HFFc6 (cell line): ENCODE results near the gene PLXDC2. TPM values are rescaled to one million over a fixed set of nuclear protein-coding genes. Genes with fewer than 3 reads are reported as not detected.

Source experiments
- DNase-seq: peaks from one replicate; pipeline ENCODE4 v3.0.0-alpha.2; 2018
- H3K27ac Mint-ChIP-seq: 2 replicates; pipeline ENCODE4 v1.8.0; 2020; ENCODE audit warnings: mild to moderate bottlenecking, mixed read lengths
- H3K27me3 Mint-ChIP-seq: 2 replicates; pipeline ENCODE4 v1.8.0; 2021; ENCODE audit warnings: mild to moderate bottlenecking, moderate library complexity, mixed read lengths; ENCODE audit not compliant: insufficient read depth
- H3K36me3 Mint-ChIP-seq: 2 replicates; pipeline ENCODE4 v1.8.0; 2021; ENCODE audit warnings: low read depth, mixed read lengths
- H3K4me1 Mint-ChIP-seq: 2 replicates; pipeline ENCODE4 v1.8.0; 2020; ENCODE audit warnings: low read depth, mixed read lengths
- H3K4me3 Mint-ChIP-seq: 2 replicates; pipeline ENCODE4 v1.8.0; 2020; ENCODE audit warnings: mild to moderate bottlenecking, moderate library complexity, mixed read lengths
- H3K9me3 Mint-ChIP-seq: 2 replicates; pipeline ENCODE4 v1.8.0; 2020; ENCODE audit warnings: mild to moderate bottlenecking, mixed read lengths
- total RNA-seq, 6 experiments: library from RNA; stranded (reverse); fragmentation: NEBNext Ultra II Directional; extraction: Animal tissue kit (Norgen Biotek cat#: 25700); gene quantifications; 2 replicates in 1 of 6; 3 replicates in 5 of 6; pipeline ENCODE4 v1.2.3, GENCODE V29; 2021
- TF ChIP-seq, protein P1 (sequence below): fragments of 200-600 bp; sonication (generic); IDR thresholded peaks from 2 replicates; pipeline ENCODE4 v1.5.0; 2021; ENCODE audit warnings: antibody characterized with exemption, mild to moderate bottlenecking

PLXDC2 gene
- total RNA-seq, 6 experiments from 2014 or later: 0.17 to 2.3 (median 0.36) TPM

DNA sequence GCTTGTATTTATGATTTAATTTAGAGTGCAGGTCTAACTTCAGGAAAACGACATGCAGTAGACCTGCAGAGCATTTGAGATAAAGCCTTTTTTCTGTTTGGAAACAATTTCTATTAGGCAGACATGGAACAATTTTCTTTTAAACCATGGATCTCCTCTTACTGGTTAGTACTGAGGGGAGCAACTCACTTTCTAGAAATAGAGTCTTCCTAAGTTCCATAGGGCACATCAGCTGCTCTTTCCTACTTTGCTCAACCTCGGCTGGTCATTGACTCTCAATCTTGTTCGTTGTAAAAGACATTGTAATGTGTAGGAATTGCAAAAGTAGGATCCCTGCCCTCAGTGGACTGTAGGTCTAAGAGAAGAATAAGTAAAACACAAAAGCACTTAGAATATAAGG lies 58.0 kb downstream of the PLXDC2 start:
- Mint-ChIP-seq H3K4me1 (no peaks in the 10 kb centered on the region), H3K27me3 (no peaks in the 10 kb centered on the region), H3K4me3 (no peak overlapping the region), H3K36me3 (no peaks in the 10 kb centered on the region), H3K27ac (no peak overlapping the region), H3K9me3 (peaks cover 40% of the 10 kb centered on the region)
- no peak for DNase-seq
- TF ChIP-seq, protein P1, sequence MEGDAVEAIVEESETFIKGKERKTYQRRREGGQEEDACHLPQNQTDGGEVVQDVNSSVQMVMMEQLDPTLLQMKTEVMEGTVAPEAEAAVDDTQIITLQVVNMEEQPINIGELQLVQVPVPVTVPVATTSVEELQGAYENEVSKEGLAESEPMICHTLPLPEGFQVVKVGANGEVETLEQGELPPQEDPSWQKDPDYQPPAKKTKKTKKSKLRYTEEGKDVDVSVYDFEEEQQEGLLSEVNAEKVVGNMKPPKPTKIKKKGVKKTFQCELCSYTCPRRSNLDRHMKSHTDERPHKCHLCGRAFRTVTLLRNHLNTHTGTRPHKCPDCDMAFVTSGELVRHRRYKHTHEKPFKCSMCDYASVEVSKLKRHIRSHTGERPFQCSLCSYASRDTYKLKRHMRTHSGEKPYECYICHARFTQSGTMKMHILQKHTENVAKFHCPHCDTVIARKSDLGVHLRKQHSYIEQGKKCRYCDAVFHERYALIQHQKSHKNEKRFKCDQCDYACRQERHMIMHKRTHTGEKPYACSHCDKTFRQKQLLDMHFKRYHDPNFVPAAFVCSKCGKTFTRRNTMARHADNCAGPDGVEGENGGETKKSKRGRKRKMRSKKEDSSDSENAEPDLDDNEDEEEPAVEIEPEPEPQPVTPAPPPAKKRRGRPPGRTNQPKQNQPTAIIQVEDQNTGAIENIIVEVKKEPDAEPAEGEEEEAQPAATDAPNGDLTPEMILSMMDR: no peak

DNA sequence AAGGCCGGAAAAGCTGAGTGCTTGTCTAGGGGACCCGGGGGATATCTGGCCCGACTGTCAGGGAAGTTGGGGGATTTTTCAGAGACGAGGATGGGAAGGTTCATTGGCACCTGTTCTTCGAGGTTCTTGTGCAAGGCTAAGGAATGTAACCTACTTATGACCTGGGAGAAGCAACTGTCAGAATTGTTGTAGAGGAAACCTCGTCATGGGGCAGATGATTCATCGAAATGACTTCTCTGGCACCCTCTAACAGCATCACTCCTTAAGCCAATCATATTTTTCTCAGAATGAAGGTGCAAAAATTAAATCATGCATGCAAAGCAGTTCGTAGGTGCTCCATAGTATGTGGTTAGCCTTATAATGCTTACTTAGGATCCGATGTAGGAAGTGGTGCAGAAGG lies 58.6 kb downstream of the PLXDC2 start:
- H3K27me3 Mint-ChIP-seq: no peaks in the 10 kb centered on the region
- TF ChIP-seq, protein P1: no peak
- no peaks in the 10 kb centered on the region for H3K4me1 Mint-ChIP-seq
- no peaks in the 10 kb centered on the region for H3K36me3 Mint-ChIP-seq
- no peak overlapping the region for H3K27ac Mint-ChIP-seq
- H3K9me3 Mint-ChIP-seq: peaks cover 45% of the 10 kb centered on the region
- no peak overlapping the region for H3K4me3 Mint-ChIP-seq
- no peak for DNase-seq

DNA sequence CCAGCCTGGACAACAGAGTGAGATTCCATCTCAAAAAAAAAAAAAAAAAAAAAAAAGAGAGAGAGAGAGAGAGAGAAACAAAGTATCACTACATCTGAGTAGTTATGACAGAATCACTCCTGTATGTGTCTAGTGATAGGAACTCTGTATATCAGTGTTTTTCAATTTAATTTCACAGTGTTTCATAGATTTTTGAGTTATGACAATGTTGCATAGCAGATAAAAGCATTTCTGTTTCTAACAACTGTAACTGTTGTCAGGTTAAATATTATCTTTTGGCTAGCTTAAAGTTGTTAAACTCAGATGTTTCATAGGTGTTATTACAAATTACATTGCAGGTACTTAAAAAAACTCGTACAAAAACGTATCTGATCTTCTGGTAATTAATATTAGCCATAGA lies 60.3 kb downstream of the PLXDC2 start:
- no peaks in the 10 kb centered on the region for H3K36me3 Mint-ChIP-seq
- no peaks in the 10 kb centered on the region for H3K4me1 Mint-ChIP-seq
- H3K27me3 Mint-ChIP-seq: no peaks in the 10 kb centered on the region
- H3K9me3 Mint-ChIP-seq: peaks cover 47% of the 10 kb centered on the region
- H3K4me3 Mint-ChIP-seq: no peak overlapping the region
- no peak overlapping the region for H3K27ac Mint-ChIP-seq
- DNase-seq: no peak
- TF ChIP-seq, protein P1: no peak

DNA sequence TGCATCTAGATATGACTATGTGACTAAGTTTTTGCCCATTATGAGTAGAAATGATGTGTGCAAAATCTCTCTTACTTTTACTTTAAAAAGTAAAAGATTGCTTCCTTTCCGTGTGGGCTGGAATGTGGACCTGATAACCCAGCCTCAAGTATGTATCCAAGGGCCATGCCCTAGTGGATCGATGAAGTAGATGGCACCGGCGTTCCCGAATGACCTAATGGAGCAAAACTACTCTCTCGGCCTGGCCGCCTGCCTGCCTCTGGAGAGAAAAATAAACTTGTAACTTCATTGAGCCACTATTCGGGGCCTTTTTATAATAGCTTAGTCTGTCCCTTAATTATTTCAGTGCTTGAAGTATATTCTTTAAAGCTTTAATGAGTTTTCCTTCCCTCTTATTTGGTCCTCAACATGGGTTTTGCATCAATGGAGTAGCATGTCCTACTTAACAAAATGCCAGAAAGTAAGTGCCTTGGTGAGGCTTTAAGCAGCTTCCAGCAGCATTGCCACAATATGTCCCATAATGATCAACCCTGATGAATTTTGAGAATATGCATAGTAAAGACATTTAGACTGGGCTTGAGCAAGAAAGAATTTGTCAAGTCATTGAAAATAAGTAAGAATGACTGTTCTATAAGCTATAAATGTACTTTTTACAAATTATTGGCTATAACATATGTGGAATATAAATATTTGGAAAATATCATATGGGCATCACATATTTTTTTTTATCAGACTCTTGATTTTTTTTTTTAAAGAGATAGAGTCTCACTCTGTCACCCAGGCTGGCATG lies 61.4 kb downstream of the PLXDC2 start:
- Mint-ChIP-seq H3K27ac (no peak overlapping the region), H3K4me3 (no peak overlapping the region), H3K27me3 (no peaks in the 10 kb centered on the region), H3K9me3 (peaks cover 49% of the 10 kb centered on the region), H3K4me1 (no peaks in the 10 kb centered on the region), H3K36me3 (no peaks in the 10 kb centered on the region)
- no peak for DNase-seq
- TF ChIP-seq, protein P1: no peak

DNA sequence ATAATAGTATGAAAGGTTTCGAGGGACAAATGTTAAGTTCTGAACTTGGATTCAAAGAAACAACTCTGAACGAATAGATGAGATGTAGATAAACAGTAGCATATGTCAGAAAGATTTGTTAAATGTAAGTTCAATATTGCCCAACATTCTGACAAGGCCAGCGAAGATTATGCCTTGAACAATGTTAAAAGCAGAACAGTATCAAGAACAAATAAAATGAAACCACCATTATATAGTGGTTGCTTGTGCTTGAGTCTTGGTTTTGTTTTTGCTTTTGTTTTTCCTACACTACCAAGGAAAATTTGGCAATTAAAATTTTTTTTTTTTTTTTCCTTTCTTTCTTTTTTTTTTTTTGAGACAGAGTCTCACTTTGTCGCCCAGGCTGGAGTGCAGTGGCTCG lies 66.4 kb downstream of the PLXDC2 start:
- no peak for DNase-seq
- TF ChIP-seq, protein P1: no peak
- no peaks in the 10 kb centered on the region for H3K4me1 Mint-ChIP-seq
- H3K36me3 Mint-ChIP-seq: no peaks in the 10 kb centered on the region
- H3K4me3 Mint-ChIP-seq: no peak overlapping the region
- no peak overlapping the region for H3K27ac Mint-ChIP-seq
- H3K27me3 Mint-ChIP-seq: no peaks in the 10 kb centered on the region
- peaks cover 41% of the 10 kb centered on the region for H3K9me3 Mint-ChIP-seq
